Thymus (tissue), 11 donors: Measurements from ENCODE around the gene PCARE. TPM values are rescaled to one million over a fixed set of nuclear protein-coding genes. Genes with fewer than 3 reads are reported as not detected.

ENCODE experiments used
- DNase-seq, 9 donors: peaks; one replicate each; pipeline ENCODE4 v3.0.0-alpha.2; 2013; ENCODE audit warnings: low spot score in 9 of 9, low read depth in 6 of 9, missing footprints in 1 of 9
- H3K27ac ChIP-seq, 2 donors: one replicate each; pipeline ENCODE4 v1.5.1; 2013; ENCODE audit warnings: control low read depth in 1 of 2, low read depth in 1 of 2, low read length in 1 of 2, mild to moderate bottlenecking in 1 of 2, moderate library complexity in 1 of 2
- H3K27me3 ChIP-seq, 2 donors: one replicate each; pipeline ENCODE4 v1.5.1; 2013; ENCODE audit warnings: low read length in 1 of 2; ENCODE audit not compliant: control insufficient read depth in 2 of 2, insufficient read depth in 1 of 2
- H3K36me3 ChIP-seq, 2 donors: one replicate each; pipeline ENCODE4 v1.5.1; 2013; ENCODE audit warnings: low read length in 1 of 2, mild to moderate bottlenecking in 1 of 2, moderate library complexity in 1 of 2; ENCODE audit not compliant: control insufficient read depth in 2 of 2, insufficient read depth in 2 of 2
- H3K4me1 ChIP-seq, 2 donors: one replicate each; pipeline ENCODE4 v1.5.1; 2013; ENCODE audit warnings: low read length in 2 of 2; ENCODE audit not compliant: control insufficient read depth in 2 of 2, insufficient read depth in 2 of 2
- H3K4me3 ChIP-seq, 2 donors: one replicate each; pipeline ENCODE4 v1.5.1; 2013; ENCODE audit warnings: low read length in 2 of 2, control low read depth in 1 of 2, mild to moderate bottlenecking in 1 of 2
- H3K9me3 ChIP-seq, 2 donors: one replicate each; pipeline ENCODE4 v1.5.1; 2013; ENCODE audit warnings: low read length in 1 of 2, mild to moderate bottlenecking in 1 of 2; ENCODE audit not compliant: control insufficient read depth in 2 of 2, insufficient read depth in 1 of 2
- WGBS: extraction: QIAGEN DNeasy Blood & Tissue Kit; methylation state at CpG from one replicate; pipeline ENCODE4 v1.1.7; 2013; 5-methylcytosine and 5-hydroxymethylcytosine counted together
- polyA plus RNA-seq: library from polyadenylated mRNA; stranded (reverse); fragments of 200-250 nt; gene quantifications from one replicate; pipeline ENCODE4 v1.2.3, GENCODE V29; 2013
- total RNA-seq: library from RNA; stranded (reverse); fragments of 120-200 nt; gene quantifications from one replicate; pipeline ENCODE4 v1.2.4, GENCODE V29; 2013
- donor health status: healthy.

Gene PCARE
- total and polyA plus RNA-seq, 2 donors = 0.02 to 0.09 TPM

- 42% methylated on average over 9 of the region's 9 CpGs for WGBS
- no peaks in the 10 kb centered on the region for H3K36me3 ChIP-seq
- peak overlapping the region; percentile 85 to 89 for H3K27ac ChIP-seq
- peak in 3 of 9 donors; percentile 42 to 72 (median 56) for DNase-seq
- H3K4me3 ChIP-seq = no peak overlapping the region
- H3K9me3 ChIP-seq = no peaks in the 10 kb centered on the region
- peaks cover 79 to 87% of the 10 kb centered on the region in 2 donors for H3K4me1 ChIP-seq
- no peaks in the 10 kb centered on the region for H3K27me3 ChIP-seq
Observed at GRCh38 chr2:29012211-29012681, 62.1 kb downstream of the PCARE start.

Other genes with a start within 250 kb of the PCARE start
- 11.3 TPM for gene TRMT61B, start 204.2 kb downstream of the PCARE start, total RNA-seq
- 42.4 TPM for gene TRMT61B, start 204.2 kb downstream of the PCARE start, polyA plus RNA-seq
- 49.0 TPM for gene WDR43, start 179.9 kb downstream of the PCARE start, total RNA-seq
- 15.6 TPM for gene WDR43, start 179.9 kb downstream of the PCARE start, polyA plus RNA-seq
- gene TOGARAM2, start 93.2 kb downstream of the PCARE start, total RNA-seq = 0.90 TPM
- gene TOGARAM2, start 93.2 kb downstream of the PCARE start, polyA plus RNA-seq = 3.3 TPM
- gene CLIP4, start 40.9 kb upstream of the PCARE start, total RNA-seq = 12.5 TPM
- gene CLIP4, start 40.9 kb upstream of the PCARE start, polyA plus RNA-seq = 28.2 TPM